Fibroblast of skin of right quadriceps (primary cell): Measurements from ENCODE around the gene SOS2.

Experiments used
- DNase-seq: peaks from one replicate; pipeline ENCODE4 v3.0.0-alpha.2; 2013

The SOS2 gene

GRCh38 chr14:50113381-50114035 lies 117.9 kb downstream of the SOS2 start:
- DNase-seq = no peak

DNA sequence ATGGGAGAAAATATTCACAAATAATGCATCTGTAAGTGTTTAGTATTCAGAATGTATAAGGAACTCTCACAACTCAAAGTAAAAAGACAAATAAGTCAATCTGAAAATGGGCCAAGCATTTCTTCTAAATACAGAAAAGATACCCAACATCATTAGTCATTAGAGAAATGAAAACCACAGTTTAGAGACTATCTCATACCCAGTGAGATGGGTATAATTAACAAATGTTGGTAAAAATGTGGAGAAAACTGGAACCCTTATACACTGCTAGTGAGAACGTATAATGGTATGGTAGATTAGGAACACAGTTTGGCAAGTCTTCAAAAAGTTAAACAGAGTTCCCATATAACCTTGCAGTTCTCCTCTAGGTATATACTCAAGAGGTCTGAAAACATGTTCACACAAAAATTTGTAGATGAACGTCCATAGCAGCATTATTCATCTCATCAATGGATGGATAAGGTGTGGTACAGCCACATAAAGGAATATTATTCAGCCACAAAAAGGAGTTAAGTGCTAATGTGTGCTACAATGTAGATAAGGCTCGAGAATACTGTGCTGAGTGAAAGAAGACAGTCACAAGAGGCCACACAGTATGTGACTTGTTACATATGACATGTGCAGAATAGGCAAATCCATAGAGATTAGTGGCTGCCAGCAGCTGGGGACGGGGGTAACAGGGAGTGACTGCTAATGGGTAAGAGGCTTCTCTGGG lies 120.9 kb downstream of the SOS2 start:
- DNase-seq = no peak

GRCh38 chr14:50109342-50109741 lies 122.0 kb downstream of the SOS2 start:
- peak; percentile 28 for DNase-seq

GRCh38 chr14:50107850-50108249 lies 123.5 kb downstream of the SOS2 start:
- no peak for DNase-seq

- DNase-seq = no peak
Observed at GRCh38 chr14:50106178-50106577, 125.2 kb downstream of the SOS2 start.

- DNase-seq = no peak
Observed at GRCh38 chr14:50103558-50103957, 127.8 kb downstream of the SOS2 start.

DNA sequence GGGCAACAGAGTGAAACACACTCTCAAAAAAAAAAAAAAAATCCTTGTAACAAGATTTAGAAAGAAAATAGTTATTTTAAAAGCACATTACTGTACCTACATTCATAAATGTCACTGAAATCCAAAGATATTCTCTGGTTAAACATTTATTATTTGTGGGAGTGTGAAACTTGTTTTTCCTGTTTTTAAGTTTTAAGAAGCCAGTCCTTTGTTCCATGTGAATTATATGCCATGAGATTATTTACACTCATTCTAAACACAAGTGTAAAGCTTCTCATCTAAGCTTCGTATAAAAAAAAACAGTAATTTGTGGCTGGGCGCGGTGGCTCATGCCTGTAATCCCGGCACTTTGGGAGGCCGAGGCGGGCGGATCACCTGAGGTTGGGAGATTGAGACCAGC lies 130.0 kb downstream of the SOS2 start:
- DNase-seq = no peak

DNA sequence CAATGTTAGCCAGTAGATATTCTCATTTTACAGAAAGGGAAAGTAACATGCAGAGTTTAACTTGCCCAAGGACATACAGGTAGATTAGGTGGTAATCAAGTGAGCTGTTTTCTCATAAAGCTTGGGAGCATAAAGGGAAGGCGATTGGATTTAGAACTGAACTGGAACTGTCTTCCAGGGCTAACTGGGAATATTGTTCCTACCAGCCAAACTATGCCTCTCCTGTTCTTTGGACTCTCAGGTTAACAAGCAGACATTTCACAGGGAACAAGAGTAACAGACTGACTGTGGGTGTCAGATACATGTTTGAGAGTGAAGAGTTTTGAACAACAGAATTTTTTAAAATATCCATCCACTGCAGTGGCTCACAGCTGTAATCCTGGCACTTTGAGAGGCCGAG lies 130.6 kb downstream of the SOS2 start:
- DNase-seq = no peak

DNA sequence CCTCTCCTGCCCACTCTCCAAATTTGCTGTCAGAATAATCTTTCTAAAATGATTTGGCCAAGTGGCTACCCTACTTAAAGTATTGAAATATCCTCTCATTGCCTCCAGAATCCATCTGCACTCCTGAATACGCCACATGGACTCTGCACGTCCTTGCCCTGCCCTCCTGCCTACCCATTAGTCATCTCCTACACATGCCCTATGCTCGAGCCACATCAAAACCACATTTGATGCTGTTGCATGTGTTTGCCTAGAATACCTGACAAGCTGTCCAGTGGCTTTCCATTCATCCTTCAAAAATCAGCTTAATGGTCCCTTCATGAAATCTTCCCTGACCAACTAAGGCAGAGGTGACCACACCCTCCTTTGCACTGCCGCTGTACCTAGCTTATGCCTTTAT lies 132.0 kb downstream of the SOS2 start:
- no peak for DNase-seq

DNA sequence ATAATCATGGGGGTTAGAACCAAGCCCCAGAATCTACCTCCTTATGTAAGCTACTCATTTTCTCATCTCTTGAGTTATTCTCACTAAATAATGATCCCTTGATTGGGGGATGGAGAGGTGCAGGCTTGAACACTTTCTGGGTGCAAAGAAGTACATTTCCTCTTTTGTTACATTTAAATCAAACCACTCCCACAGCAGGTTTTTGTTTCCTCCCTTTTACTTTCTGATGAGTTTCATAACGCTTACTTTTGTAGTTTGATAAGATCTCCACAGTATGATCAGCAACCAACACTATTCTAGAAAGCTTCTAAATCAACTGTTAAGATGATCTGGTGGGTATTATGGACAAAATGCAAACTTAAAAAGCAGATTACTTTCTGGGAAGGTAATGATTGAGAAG lies 135.5 kb downstream of the SOS2 start:
- DNase-seq = no peak

GRCh38 chr14:50094056-50094755 lies 137.2 kb downstream of the SOS2 start:
- no peak for DNase-seq

- no peak for DNase-seq
Observed at GRCh38 chr14:50093496-50093895, 137.9 kb downstream of the SOS2 start.

- DNase-seq = no peak
Observed at GRCh38 chr14:50092006-50092555, 139.3 kb downstream of the SOS2 start.

- DNase-seq = no peak
Observed at GRCh38 chr14:50091240-50091913, 140.0 kb downstream of the SOS2 start.

GRCh38 chr14:50089208-50089607 lies 142.2 kb downstream of the SOS2 start:
- no peak for DNase-seq

- no peak for DNase-seq
Observed at GRCh38 chr14:50088731-50089130, 142.6 kb downstream of the SOS2 start.

DNA sequence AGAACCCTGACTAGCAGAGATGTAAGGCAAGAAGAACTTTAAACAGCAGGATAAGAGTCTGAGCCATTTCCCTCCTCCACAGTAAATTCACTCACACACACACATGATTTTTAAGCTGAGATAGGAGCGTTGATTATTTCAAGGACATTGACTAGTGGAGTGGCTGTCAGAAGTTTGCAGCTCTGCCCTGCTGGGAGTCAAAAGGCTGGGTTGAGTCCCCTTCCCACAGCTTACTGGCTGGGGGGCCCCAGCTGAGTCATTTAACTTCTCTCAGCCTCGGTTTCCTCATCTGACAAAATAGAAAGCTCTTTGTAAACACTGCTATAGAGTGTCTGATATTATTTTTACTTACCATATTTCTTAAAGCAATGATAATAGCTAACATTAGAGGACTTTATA lies 143.3 kb downstream of the SOS2 start:
- DNase-seq = no peak

DNA sequence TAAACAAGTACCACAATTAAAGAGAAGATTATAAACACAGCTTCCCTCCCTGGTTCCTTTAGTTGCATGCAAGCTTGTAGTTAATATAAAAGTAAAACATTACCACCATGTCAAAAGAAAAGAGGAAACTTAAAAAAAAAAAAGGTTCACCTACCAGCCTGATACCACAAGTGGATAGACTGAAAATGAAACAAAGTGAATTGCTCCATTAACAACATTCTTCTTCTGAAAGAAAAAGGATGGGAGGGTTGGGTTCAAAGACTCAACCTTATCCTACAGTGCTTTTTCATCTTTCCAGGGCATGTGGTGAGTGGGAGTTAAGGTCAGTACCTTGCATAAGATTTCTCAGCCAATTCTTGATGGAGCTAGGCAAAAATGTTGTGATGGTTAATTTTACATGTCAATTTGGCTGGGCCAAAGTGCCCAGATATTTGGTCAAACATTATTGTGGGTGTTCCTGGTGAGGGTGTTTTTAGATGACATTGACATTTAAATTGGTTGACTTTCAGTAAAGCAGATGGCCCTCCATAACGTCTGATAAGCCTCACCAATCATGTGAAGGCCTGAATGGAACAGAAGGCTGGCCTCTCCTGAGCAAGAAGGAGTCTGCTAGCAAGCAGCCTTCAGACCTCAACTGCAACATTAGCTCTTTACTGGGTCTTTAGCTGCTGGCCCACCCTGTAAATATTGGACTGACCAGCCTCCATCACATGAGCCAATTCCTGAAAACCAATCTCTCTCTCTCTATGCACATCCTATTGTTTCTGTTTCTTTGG lies 143.8 kb downstream of the SOS2 start:
- no peak for DNase-seq

DNA sequence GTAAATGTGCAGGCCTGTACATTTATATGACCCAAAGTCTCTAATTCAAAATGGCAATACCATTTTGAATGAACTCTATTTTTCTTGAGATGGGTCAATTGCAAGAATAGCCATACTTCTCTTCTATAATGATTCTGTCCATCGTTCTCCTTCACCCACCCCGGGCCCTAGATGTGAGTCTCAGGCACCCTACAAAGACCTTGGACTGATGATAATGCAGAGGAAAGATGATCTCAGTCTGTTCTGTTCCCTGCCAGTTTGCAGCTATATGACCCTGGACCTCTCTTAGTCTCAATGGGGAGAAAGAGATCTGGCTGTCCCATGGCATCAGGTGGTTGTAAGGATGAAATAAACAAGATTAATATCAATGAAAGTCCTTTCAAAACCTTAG lies 145.1 kb downstream of the SOS2 start:
- no peak for DNase-seq

- peak; percentile 87 for DNase-seq
Observed at GRCh38 chr14:50085570-50086320, 145.6 kb downstream of the SOS2 start.

DNA sequence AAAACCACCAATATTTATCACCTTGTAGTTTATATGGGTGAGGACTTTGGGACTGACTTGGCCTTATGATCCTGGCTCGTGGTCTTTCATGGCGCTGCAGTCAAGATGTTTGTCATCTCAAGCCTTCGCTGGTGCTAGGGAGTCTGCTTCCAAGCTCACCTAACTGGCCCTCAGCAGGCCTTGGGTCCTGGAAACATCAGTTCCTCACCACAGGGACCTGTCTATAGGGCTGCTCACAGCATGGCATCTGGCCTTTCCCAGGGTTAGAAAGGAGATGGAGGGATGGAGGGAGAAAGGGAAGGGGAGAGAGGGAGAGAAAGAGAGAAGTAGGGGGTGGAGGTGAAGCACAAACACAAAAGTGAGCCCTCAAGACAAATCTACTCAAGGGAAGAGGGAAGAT lies 146.7 kb downstream of the SOS2 start:
- DNase-seq = no peak
